ENCODE measurements around the gene MXRA7. TPM values are rescaled to one million over a fixed set of nuclear protein-coding genes. Genes with fewer than 3 reads are reported as not detected.

MXRA7 gene
- total RNA-seq, 4 donors from 2014 or later: 44.5 to 67.8 (median 56.9) TPM

- DNase-seq (ENCODE audit: low spot score in 2 of 2): no peak
- WGBS: 89% methylated on average over 5 of the region's 5 CpGs
- TF ChIP-seq POLR2A (IDR thresholded peaks at IDR 0.05) (no peak), CTCF (IDR thresholded peaks at IDR 0.05) (no peak), POLR2AphosphoS5 (IDR thresholded peaks at IDR 0.05) (no peak), EP300 (IDR thresholded peaks at IDR 0.05) (no peak)
- no peaks in the 10 kb centered on the region for H3K36me3 ChIP-seq
- no peaks in the 10 kb centered on the region for H3K27me3 ChIP-seq
- H3K4me3 ChIP-seq: no peak overlapping the region
- no peaks in the 10 kb centered on the region for H3K9me3 ChIP-seq
- H3K27ac ChIP-seq: no peak overlapping the region
- peaks cover 10% of the 10 kb centered on the region for H3K4me1 ChIP-seq
These were observed 52.5 kb downstream of the MXRA7 start for GRCh38 chr17:76658242-76658662.

DNA sequence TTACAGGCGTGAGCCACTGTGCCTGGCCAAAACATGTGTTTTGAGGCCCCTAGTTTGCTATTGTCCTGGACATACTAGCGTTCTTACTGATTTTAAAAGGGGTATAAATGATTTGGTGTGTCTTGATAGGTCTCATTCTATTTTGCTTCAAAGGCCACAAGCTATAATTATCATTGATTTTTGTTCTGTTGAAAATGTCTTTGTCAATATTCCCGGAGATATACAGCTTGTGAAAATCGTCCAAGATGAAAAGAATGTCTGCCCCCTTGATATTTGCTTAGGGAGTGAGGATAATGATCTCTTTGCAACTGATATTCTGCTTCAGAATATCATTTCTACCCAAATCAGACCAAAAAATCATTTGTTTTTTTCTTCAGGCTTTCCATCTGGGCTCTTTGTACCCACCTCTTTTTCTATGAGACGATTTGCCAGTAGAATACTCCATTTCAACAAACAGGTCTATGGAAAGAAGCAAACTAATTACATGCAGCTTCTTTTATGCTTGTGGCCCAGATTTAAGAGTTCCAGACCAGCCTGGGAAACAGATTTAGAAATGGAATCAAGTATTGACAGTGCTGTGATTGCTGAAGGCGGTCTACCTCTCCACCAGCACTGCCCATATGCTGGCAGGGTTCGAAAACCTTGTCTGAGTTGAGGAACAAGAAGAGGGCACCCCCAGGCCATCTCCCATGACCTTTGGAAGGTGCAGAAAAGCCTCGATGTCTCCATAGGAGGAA lies 53.1 kb downstream of the MXRA7 start:
- Histone ChIP-seq H3K4me3 (no peak overlapping the region), H3K27me3 (no peaks in the 10 kb centered on the region), H3K9me3 (no peaks in the 10 kb centered on the region), H3K4me1 (peaks cover 10% of the 10 kb centered on the region), H3K27ac (no peak overlapping the region), H3K36me3 (no peaks in the 10 kb centered on the region)
- no peak for DNase-seq (ENCODE audit: low spot score in 2 of 2)
- WGBS: 82% methylated on average over 8 of the region's 8 CpGs
- no peak for TF ChIP-seq POLR2A (IDR thresholded peaks at IDR 0.05)
- TF ChIP-seq EP300 (IDR thresholded peaks at IDR 0.05): no peak
- TF ChIP-seq CTCF (IDR thresholded peaks at IDR 0.05): no peak
- no peak for TF ChIP-seq POLR2AphosphoS5 (IDR thresholded peaks at IDR 0.05)

GRCh38 chr17:76654408-76654807 lies 56.4 kb downstream of the MXRA7 start:
- Histone ChIP-seq H3K9me3 (no peaks in the 10 kb centered on the region), H3K4me3 (no peak overlapping the region), H3K27me3 (no peaks in the 10 kb centered on the region), H3K4me1 (peaks cover under 1% of the 10 kb centered on the region), H3K27ac (no peak overlapping the region), H3K36me3 (no peaks in the 10 kb centered on the region)
- no peak for TF ChIP-seq POLR2A (IDR thresholded peaks at IDR 0.05)
- TF ChIP-seq EP300 (IDR thresholded peaks at IDR 0.05): no peak
- no peak for TF ChIP-seq CTCF (IDR thresholded peaks at IDR 0.05)
- TF ChIP-seq POLR2AphosphoS5 (IDR thresholded peaks at IDR 0.05): no peak
- DNase-seq (ENCODE audit: low spot score in 2 of 2): no peak
- WGBS: 100% methylated on average over 1 of the region's 1 CpG

GRCh38 chr17:76650504-76650903 lies 60.3 kb downstream of the MXRA7 start:
- H3K9me3 ChIP-seq: no peaks in the 10 kb centered on the region
- 91% methylated on average over 5 of the region's 5 CpGs for WGBS
- no peak for DNase-seq (ENCODE audit: low spot score in 2 of 2)
- no peaks in the 10 kb centered on the region for H3K27me3 ChIP-seq
- no peak overlapping the region for H3K27ac ChIP-seq
- no peaks in the 10 kb centered on the region for H3K4me1 ChIP-seq
- H3K4me3 ChIP-seq: no peak overlapping the region
- TF ChIP-seq POLR2A (IDR thresholded peaks at IDR 0.05) (no peak), POLR2AphosphoS5 (IDR thresholded peaks at IDR 0.05) (no peak), EP300 (IDR thresholded peaks at IDR 0.05) (no peak), CTCF (IDR thresholded peaks at IDR 0.05) (no peak)
- no peaks in the 10 kb centered on the region for H3K36me3 ChIP-seq

DNA sequence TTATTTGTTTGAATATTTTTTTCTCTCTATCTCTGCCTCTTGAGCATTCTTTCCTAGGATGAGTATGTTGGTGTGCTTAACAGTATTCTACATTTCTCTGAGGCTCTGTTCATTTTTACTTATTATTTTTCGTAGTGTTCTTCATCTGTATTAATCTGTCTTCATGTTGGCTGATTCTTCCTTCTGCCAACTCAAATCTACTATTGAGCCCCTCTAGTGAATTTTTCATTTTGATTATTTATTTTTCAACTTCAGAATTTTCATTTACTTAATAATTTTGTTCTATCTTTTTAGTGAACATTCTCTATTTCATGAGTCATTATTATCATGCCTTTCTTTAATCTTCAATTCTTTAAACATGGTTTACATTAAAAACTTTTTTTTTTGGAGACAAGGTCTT lies 64.1 kb downstream of the MXRA7 start:
- Histone ChIP-seq H3K4me1 (peaks cover 11% of the 10 kb centered on the region), H3K27me3 (no peaks in the 10 kb centered on the region), H3K27ac (no peak overlapping the region), H3K9me3 (no peaks in the 10 kb centered on the region), H3K36me3 (no peaks in the 10 kb centered on the region), H3K4me3 (no peak overlapping the region)
- DNase-seq (ENCODE audit: low spot score in 2 of 2): no peak
- TF ChIP-seq CTCF (IDR thresholded peaks at IDR 0.05): no peak
- TF ChIP-seq POLR2AphosphoS5 (IDR thresholded peaks at IDR 0.05): no peak
- no peak for TF ChIP-seq POLR2A (IDR thresholded peaks at IDR 0.05)
- TF ChIP-seq EP300 (IDR thresholded peaks at IDR 0.05): no peak
- 90% methylated on average over 1 of the region's 1 CpG for WGBS
